GM21381 (cell line): ENCODE measurements around the gene PNMA6A.
"Not testable (repeated sequence)": the region's sequence is repeated elsewhere in the genome, so short reads cannot be mapped to it uniquely, and the experiment has no call there.

ENCODE experiments used
- ATAC-seq: cut with Tn5 transposase; IDR thresholded peaks from one replicate; pipeline ENCODE4 v1.9.1; 2021; ENCODE audit warnings: mild to moderate bottlenecking, moderate library complexity; ENCODE audit not compliant: unreplicated experiment

The PNMA6A gene

GRCh38 chrX:153074935-153075334, 2.7 kb downstream of the PNMA6A start:
- ATAC-seq: no peak

- no peak for ATAC-seq
These were observed 3.1 kb downstream of the PNMA6A start for GRCh38 chrX:153075366-153075765.

- not testable (repeated sequence) for ATAC-seq
These were observed 5.3 kb downstream of the PNMA6A start for GRCh38 chrX:153077437-153078135.

GRCh38 chrX:153083238-153083923, 11.1 kb downstream of the PNMA6A start:
- ATAC-seq: not testable (repeated sequence)

GRCh38 chrX:153102418-153102817, 30.2 kb downstream of the PNMA6A start:
- no peak for ATAC-seq

- not testable (repeated sequence) for ATAC-seq
These were observed 32.7 kb downstream of the PNMA6A start for GRCh38 chrX:153104959-153105358.

GRCh38 chrX:153106092-153106801, 34.0 kb downstream of the PNMA6A start:
- not testable (repeated sequence) for ATAC-seq

- ATAC-seq: not testable (repeated sequence)
These were observed 38.5 kb downstream of the PNMA6A start for GRCh38 chrX:153110735-153111134.

- ATAC-seq: not testable (repeated sequence)
These were observed 41.6 kb downstream of the PNMA6A start for GRCh38 chrX:153113851-153114250.

GRCh38 chrX:153117754-153118153, 45.5 kb downstream of the PNMA6A start:
- ATAC-seq: not testable (repeated sequence)

GRCh38 chrX:153120230-153120629, 48.0 kb downstream of the PNMA6A start:
- not testable (repeated sequence) for ATAC-seq

GRCh38 chrX:153123468-153123867, 51.2 kb downstream of the PNMA6A start:
- not testable (repeated sequence) for ATAC-seq
